Measurements from ENCODE around the gene ZNF630. TPM values are rescaled to one million over a fixed set of nuclear protein-coding genes. Genes with fewer than 3 reads are reported as not detected.

The ZNF630 gene
- total and polyA plus RNA-seq, 9 of the 15 experiments (the other 6 are each of a cell fraction or from before 2014, with no cell fraction given), result 0.06 to 1.1 (median 0.34) TPM

GRCh38 chrX:48059296-48059639, 12.2 kb downstream of the ZNF630 start:
- no TSS peak for BruUV-seq (replicated peaks)
- peak; percentile 89 for TF ChIP-seq ZNF274 (IDR thresholded peaks at IDR 0.05; ENCODE audit: borderline replicate concordance, low read depth, low read length)
- TF ChIP-seq, protein P1, sequence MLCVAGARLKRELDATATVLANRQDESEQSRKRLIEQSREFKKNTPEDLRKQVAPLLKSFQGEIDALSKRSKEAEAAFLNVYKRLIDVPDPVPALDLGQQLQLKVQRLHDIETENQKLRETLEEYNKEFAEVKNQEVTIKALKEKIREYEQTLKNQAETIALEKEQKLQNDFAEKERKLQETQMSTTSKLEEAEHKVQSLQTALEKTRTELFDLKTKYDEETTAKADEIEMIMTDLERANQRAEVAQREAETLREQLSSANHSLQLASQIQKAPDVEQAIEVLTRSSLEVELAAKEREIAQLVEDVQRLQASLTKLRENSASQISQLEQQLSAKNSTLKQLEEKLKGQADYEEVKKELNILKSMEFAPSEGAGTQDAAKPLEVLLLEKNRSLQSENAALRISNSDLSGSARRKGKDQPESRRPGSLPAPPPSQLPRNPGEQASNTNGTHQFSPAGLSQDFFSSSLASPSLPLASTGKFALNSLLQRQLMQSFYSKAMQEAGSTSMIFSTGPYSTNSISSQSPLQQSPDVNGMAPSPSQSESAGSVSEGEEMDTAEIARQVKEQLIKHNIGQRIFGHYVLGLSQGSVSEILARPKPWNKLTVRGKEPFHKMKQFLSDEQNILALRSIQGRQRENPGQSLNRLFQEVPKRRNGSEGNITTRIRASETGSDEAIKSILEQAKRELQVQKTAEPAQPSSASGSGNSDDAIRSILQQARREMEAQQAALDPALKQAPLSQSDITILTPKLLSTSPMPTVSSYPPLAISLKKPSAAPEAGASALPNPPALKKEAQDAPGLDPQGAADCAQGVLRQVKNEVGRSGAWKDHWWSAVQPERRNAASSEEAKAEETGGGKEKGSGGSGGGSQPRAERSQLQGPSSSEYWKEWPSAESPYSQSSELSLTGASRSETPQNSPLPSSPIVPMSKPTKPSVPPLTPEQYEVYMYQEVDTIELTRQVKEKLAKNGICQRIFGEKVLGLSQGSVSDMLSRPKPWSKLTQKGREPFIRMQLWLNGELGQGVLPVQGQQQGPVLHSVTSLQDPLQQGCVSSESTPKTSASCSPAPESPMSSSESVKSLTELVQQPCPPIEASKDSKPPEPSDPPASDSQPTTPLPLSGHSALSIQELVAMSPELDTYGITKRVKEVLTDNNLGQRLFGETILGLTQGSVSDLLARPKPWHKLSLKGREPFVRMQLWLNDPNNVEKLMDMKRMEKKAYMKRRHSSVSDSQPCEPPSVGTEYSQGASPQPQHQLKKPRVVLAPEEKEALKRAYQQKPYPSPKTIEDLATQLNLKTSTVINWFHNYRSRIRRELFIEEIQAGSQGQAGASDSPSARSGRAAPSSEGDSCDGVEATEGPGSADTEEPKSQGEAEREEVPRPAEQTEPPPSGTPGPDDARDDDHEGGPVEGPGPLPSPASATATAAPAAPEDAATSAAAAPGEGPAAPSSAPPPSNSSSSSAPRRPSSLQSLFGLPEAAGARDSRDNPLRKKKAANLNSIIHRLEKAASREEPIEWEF (CRISPR knock-in tag; IDR thresholded peaks at IDR 0.05), result no peak
- DNase-seq (ENCODE audit: extremely low read depth in 1 of 4, low spot score in 3 of 4), result no peak
- Histone ChIP-seq H3K4me2 (ENCODE audit: insufficient read depth, low read length) (no peak overlapping the region), H3K4me1 (replicated peaks in 1 of 2; ENCODE audit: control insufficient read depth in 2 of 2, insufficient read depth in 2 of 2, low read length in 2 of 2) (no peaks in the 10 kb centered on the region), H3K9me3 (replicated peaks; ENCODE audit: control insufficient read depth, insufficient read depth, low read depth, low read length) (no peaks in the 10 kb centered on the region), H3K79me2 (ENCODE audit: control insufficient read depth, insufficient read depth, low read length) (no peaks in the 10 kb centered on the region), H3K27me3 (ENCODE audit: control insufficient read depth in 2 of 2, insufficient read depth in 2 of 2, low read length in 2 of 2) (no peaks in the 10 kb centered on the region), H2AFZ (ENCODE audit: low read depth, low read length) (no peak overlapping the region), H3K9ac (ENCODE audit: insufficient read depth in 1 of 2, low read depth in 2 of 2, low read length in 2 of 2) (no peak overlapping the region), H4K20me1 (replicated peaks; ENCODE audit: control insufficient read depth, insufficient read depth, low read length) (no peaks in the 10 kb centered on the region), H3K36me3 (ENCODE audit: control insufficient read depth, insufficient read depth, low read length) (no peaks in the 10 kb centered on the region), H3K9me1 (ENCODE audit: control insufficient read depth, insufficient read depth, low read length) (no peaks in the 10 kb centered on the region), H3K4me3 (no peak overlapping the region), H3K27ac (ENCODE audit: extremely low read depth, low read depth, low read length) (no peak overlapping the region)
- ChIA-PET CTCF (ENCODE audit: low intra/inter-chr PET ratio) (no interaction called here), POLR2A (no interaction called here)
- intact Hi-C loops (cut with micrococcal nuclease) (no loop called here), in situ Hi-C loops (cut with MboI) (no loop called here)
- WGBS (ENCODE audit: insufficient coverage, low coverage, missing lambda C conversion rate), result 0% methylated on average over 1 of the region's 1 CpG
- no peak for ATAC-seq
- FAIRE-seq, result no peak

All from K562 (cell line).